Posterior vena cava (tissue), 2 donors: ENCODE measurements around the gene OVCH1. TPM values are rescaled to one million over a fixed set of nuclear protein-coding genes. Genes with fewer than 3 reads are reported as not detected.
"Not testable (repeated sequence)": the region's sequence is repeated elsewhere in the genome, so short reads cannot be mapped to it uniquely, and the experiment has no call there.

Experiments
- DNase-seq: peaks from one replicate; pipeline ENCODE4 v3.0.0-alpha.2; 2020; ENCODE audit warnings: low spot score
- intact Hi-C, 2 donors: fragments of 100-400 bp; cut with DNase I; formaldehyde crosslinking; loops; one replicate each; pipeline versions ENCODE4 v1.14.1 to v1.14.2; 2022 to 2023
- total RNA-seq, 2 donors: library from RNA; stranded (reverse); fragmentation: NEBNext Ultra II Directional; extraction: Animal tissue kit (Norgen Biotek cat#: 25700); gene quantifications; one replicate each; pipeline ENCODE4 v1.2.1, GENCODE V29; 2021
- donor health status: DM: yes; HTN: yes; CAD: no.
- donor health status: DM: yes; HTN: yes; CAD: no.

The OVCH1 gene
- total RNA-seq, 2 donors from 2014 or later = 0.46 to 1.1 TPM

DNA sequence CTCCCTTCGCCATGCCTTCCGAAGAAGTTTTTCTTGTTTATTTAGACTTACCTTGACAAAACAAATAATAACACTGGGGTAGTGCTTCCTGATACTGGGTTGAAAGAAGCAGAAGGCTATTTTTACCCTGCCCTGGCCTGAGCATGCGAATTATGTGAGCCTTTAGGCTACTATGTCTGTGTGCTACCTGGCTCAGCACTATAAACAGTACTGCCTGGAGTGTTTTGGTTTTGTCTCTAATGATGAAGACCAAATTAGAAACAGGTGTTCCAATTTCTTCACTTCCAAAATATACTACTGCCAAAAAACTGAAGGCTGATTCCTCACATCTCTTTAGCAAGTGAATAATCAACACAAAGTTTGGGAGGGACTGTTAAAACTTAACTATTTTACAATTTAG, 7.6 kb upstream of the OVCH1 start:
- no peak for DNase-seq
- intact Hi-C loops = no loop called here

DNA sequence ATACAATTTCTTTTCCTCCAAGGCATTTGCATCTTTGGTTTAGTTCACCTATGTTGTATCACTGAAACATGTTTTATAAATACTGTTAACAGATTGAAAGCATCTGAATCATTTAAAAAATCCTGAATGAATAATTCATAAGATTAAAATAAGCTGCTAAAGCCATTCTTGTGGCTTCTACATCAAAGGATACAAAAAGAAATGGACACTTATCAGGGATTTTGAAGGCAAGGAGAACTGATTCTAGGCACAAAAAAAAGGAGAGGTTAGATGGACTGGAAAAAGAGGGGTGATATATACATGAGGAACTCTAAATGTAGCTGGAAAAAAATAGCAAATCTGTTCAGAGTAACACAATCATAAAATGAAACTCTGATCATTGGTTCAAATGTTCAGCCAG, 5.8 kb upstream of the OVCH1 start:
- intact Hi-C loops = no loop called here
- no peak for DNase-seq

DNA sequence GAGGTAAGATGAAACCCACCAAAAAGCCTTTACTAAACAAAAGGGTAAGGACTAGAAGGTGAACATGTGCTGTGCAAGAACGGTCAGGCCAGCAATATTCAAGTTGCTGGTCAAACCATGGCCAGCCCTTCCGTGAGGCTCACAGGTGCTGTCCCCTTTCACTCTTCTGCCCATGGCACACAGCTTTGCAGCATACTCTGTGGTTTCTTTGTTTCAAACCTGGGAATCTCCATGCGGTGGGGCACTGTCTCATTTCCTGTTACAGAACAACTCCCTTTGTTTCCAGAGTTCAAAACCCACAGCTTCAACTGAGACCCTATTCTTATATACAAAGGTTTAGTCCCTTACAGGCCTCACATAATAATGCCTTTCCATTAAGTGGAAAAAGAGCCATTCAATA, 1.7 kb upstream of the OVCH1 start:
- intact Hi-C loops = loop anchor here in 1 of 2 donors (10.0 kb wide), 1 partner anchor 1384 kb away; no protein-coding TSS in a partner anchor
- DNase-seq = no peak

DNA sequence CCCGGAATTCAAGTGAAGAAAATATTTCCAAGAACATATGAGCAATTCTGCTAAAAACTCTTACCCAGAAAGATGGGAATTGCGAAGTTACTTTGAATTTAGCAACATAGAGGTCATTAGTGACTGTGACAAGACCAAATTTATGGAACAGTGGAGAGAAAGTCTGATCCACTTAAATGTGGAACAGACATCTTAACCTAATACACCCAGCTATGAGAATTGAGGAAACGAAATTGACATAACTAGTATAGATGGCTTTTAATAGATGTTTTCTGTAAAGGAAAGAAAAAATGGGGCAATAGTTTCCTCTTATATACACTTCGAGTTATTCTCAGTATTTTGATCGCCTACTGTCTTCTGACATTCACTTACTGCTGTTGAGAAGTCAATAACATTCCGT, 4.6 kb downstream of the OVCH1 start:
- DNase-seq = no peak
- intact Hi-C loops = loop anchor here in 1 of 2 donors (10.0 kb wide), 1 partner anchor 1378 kb away; no protein-coding TSS in a partner anchor

DNA sequence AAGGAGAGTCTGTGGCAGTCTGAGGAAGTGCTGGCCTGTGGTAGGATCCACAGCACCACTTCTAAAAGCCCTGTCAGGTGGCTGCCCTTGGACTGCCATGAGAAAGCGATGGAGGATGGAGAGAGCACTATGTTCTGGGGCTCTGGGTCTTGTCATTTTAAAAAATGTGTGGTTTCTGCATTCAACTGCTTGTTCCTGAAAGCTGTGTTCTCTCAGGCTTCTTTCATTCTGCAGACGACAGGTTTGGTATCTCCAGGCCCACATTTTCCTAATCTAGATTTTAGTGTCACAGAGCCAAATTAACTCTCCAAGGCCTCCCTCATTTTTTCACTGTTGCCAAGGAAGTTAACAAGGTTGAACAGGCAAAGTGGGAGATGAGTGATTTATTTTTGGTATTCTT, 10.5 kb downstream of the OVCH1 start:
- no peak for DNase-seq
- intact Hi-C loops = no loop called here

DNA sequence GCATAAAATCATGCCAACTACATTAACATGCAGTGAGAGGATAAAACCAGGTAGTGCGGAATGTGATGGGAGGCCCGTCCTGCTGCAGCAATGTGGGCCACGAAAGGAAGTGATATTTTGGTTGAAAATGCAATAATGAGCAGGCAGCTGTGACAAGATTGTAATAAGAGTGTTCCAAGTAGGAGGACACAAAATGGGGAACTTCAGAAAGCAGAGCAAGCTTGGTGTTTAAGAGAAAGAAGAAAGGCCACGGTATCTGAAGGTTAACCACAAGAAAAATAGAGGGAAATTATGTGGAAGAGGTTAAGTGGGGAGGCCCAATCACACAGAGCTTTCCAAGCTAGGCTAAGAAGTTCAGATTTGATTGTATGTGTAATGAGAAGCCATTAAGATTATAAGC, 34.3 kb downstream of the OVCH1 start:
- intact Hi-C loops = no loop called here
- DNase-seq = no peak

DNA sequence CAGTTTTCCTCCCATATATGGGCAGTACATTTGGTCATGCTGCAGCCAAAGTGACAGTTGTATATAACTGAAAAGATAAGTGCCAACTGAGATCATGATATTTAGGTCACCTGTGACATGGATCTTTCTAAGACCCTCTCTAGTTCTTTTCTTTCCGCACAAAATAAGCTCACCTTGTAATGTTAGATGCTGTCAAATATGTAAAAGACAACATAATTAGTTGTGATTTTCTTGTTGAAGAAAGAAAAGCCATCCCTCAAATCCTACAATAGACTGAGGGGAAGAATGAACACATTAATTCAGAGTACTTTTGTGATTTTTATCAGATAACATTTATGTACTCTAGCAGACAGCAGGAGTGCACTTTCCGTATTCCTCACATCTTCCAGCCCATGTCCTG, 37.4 kb downstream of the OVCH1 start:
- intact Hi-C loops = no loop called here
- DNase-seq = no peak

DNA sequence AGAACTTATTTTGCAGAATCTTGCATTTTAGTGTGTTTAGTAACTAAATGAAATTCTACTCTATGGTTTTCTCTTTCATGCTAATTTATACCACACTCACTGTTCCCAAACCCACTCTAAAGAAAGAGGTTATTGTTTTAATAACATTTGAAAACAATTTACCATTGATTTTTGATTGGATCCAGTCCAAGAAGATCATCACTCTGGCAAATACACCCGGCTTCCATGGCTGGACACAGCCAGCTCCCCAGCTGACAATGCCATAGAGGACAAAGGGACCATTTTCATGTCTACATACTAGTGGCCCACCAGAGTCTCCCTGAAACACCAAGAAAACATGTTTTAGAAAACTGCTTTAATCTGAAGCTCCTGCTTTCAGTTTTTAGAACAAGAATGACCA, 42.4 kb downstream of the OVCH1 start:
- intact Hi-C loops = no loop called here
- DNase-seq = no peak

DNA sequence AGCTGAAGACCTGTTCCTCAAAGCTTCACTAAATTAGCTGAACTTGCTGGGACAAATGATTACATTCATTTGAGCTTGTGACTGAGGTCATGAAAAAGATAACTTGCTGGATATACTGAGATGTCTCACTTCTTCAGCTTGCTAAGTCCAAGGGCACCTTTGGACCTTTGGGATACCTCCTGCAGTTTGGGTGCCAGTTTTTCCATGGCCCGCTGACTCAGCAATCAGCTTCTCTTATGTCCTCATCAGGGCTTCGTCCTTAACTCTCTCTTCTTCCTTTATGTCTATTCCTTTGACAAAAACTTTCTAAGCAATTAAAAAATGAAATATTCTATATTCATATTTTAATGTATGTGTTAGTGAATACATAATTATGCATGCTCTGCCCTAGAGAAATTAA, 45.6 kb downstream of the OVCH1 start:
- intact Hi-C loops = no loop called here
- DNase-seq = no peak

DNA sequence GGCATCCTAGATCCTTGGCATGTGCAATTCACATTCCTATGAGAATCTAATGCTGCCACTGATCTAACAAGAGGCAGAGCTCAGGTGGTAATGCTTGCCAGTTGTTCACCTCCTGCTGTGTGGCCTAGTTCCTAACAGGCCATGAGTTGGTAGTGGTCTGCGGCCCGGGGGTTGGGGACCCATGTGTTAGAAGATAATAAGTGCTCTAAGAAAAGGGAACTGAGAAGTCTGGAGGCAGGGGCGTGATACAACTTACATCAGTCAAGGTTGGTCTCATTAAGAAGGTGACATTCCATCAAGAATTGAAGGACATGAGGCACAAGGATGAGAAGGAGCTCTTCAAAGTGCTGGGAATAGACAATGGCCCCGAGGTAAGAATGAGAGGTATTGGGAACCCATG, 49.3 kb downstream of the OVCH1 start:
- intact Hi-C loops = no loop called here
- DNase-seq = no peak

DNA sequence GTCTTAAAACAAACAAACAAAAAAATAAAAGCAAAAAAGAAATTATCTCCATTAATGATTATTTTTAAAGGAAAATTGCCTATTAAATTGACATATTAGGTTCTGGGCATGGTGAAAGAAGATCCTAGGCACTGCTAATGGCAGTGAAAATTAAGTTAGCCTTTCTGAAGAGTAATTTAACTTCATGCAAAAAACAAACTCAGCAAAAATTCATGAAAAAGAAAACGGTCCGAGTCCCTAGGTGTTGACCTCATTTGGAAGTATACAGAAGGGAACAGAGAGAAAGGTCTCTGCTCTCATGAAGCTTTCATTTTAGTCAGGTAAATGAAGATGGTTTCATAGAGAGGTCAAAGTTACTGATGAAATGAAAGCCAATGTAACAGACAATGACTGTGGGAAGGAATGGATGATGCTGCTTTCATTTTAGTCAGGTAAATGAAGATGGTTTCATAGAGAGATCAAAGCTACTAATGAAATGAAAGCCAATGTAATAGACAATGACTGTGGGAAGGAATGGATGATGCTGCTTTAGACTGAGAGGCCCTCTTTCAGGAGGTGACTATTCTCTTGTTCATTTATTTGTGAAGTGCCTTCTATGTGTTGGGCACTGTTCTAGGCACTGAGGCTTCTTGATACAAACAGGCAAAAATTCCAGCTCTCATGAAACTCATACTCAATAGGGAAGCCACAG, 50.1 kb downstream of the OVCH1 start:
- intact Hi-C loops = no loop called here

DNA sequence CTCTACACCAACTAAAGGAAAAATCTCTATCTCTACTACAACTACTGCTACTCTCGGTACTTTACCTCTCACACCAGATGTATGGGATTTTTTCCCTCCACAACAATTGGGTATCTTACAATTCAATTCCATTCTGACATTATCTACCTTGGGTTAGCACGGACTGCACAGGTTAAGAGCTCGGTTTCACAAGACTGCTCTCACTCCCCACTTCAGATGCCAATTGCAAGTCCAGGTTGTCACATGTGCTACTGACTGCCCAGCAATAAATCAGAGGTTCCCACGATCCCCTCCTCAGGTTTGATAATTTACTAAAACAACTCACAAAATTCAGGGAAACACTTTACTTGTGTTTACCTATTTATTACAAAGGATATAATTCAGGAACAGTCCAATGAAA, 58.0 kb downstream of the OVCH1 start:
- DNase-seq = no peak
- intact Hi-C loops = no loop called here

More for the DNA sequence above, 50.1 kb downstream of the OVCH1 start:
- no peak for DNase-seq

DNA sequence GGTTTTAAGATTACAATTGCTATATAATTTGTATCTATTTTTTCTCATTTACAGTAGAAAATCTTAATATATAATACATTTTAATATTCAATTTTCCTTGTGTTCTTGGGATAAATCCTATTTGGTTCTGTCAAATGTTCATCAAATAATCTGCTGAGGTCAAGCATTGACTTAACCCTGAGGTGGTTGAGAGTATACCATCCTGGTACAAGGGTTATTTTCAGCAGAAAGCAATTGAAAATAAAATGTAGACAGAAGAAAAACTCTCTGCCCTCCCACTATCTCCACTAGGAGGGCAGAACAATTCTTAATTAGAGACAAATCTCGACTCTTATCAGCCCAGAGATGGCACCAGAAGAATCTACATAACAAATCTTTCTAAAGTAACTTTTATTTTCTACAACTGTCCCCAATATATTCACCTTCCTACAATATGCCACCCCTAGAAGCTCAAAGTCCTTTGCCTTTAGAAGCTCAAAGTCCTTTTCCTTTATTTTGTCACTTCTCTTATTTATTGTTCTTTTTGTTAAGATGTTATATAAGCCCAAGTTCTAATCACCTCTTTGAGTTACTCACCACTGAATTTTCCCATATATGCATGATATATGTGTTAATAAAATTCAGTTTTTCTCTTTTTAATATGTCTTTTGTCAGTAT, 58.6 kb downstream of the OVCH1 start:
- DNase-seq = no peak

DNA sequence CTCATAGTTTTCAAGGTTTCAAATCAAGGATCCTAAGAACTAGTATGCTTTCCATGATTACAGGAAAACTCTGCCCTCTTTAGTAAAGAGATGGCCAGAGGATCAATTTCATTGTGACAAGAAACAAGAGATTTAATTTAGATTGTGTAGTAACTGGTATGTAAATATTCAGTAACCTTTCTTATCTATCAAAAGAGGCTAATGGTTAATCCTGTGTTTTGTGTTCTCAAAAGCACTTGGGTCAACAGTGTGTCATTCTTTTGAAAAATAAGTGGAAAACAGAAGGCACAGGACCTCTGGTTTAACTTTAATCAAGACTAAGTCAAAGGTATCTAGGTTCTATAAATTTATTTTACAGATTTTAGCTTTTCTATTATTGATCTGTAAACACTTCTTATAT, 59.9 kb downstream of the OVCH1 start:
- no peak for DNase-seq
- intact Hi-C loops = no loop called here

More for the DNA sequence above, 58.6 kb downstream of the OVCH1 start:
- intact Hi-C loops = no loop called here

DNA sequence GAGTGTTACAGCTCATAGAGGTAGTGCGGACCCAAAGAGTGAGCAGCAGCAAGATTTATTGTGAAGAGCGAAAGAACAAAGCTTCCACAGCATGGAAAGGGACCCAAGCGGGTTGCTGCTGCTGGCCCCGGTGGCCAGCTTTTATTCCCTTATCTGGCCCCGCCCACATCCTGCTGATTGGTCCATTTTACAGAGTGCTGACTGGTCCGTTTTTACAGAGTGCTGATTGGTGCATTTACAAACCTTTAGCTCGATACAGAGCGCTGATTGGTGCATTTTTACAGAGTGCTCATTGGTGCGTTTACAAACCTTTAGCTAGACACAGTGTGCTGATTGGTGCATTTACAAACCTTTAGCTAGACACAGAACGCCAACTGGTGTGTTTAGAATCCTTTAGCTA, 60.7 kb downstream of the OVCH1 start:
- intact Hi-C loops, DNase-seq: not testable (repeated sequence)

DNA sequence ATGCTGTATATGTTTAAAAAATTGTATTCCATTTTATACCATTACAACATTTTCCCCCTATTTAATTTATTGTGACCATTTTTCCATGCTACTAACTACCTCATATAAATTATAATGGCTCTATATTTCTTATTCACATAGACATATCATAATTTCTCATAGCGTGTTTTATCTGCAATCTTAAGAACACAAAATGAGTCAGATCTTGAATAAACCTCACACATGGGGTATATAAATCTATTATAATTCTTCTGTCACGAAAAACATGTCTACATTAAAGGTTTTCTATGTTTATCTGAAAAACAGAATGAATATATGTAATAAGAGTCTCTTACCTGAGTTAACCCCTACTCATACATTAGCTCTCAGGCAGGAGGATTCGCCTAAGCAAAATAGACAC, 66.0 kb downstream of the OVCH1 start:
- DNase-seq = no peak
- intact Hi-C loops = no loop called here

DNA sequence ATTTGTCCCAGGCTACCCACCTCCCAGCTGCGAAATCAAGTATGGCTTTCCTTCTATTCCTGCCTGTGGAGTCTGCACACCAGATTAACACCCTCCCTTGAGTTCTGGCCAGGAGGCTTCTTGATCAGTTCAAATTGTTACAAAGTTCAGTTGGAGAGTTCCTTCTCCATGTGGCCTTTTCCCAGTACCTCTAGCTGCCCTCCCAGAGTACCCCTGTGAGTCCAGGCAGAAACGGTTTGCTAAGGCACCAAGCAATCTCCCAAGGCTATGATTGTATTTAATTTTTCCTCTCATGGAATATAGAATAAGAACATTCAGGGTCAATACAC, 66.8 kb downstream of the OVCH1 start:
- no peak for DNase-seq
- intact Hi-C loops = no loop called here

DNA sequence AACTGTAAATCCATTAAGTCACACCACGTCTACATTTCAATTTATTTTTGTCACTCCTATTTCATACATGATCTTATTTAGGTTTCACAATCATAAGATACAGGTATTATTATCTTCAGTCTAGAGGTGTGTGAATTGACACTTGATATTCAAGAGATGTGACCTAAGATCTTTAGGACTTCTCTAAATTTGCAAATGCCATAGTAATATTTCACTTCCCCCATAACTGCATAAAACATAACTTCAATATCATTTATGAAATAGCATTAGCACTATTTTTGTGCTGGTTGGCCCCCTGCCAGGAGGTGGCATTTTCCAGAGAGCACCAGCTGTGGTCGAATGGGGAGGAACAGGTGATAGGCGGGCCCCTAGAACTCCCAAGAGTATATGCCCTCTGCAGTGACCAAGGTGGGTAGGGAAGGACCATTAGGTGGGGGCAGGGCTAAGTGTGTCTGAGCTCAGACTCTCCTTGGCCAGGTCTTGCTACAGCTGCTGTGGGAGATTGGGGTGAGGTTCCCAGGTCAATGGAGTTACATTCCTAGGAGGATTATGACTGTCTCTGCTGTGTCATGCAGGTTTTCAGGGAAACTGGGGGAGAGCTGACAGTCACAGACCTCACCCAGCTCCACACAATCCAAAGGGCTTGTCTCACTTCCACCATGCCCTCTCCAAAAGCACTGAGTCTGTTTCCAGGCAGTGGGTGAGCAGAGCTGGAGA, 67.3 kb downstream of the OVCH1 start:
- DNase-seq = no peak
- intact Hi-C loops = no loop called here

DNA sequence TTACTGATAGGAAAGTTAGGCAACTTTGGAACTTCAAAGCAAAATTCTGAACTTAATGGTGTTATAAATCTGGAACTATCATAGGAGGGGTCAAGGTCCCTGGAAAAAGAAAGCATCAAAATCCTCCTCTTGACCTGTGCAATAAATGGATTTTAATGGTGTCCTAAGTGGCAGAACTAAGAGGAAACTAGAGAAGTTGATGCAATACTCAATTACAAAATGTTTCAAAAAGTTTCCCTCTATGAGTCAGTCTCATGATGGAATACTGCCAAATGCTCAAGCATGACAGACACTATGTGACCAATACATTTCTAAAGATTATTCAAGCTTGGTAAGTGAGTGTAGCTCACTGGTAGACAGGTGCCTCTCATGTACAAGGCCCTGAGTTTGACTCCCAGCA, 68.9 kb downstream of the OVCH1 start:
- intact Hi-C loops = no loop called here

DNA sequence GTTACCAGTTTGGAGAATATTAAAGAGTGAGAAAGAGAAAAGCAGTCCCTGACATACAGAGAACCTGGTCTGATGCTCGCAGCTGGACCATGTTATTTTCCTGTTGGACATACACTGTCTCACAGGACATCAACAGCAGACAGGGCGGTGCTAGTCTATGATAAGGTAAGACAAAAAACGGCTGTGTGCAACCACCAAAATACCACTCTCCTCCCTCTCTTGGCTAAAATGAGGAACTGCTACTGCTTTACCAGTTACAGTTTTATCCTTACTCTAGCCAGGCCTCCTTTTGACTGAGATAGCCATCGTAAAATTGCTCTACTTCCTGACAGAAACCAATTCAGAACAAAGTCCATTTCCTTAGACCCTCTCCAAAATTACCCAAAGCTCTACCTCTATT, 69.5 kb downstream of the OVCH1 start:
- DNase-seq = no peak
- intact Hi-C loops = no loop called here

More for the DNA sequence above, 68.9 kb downstream of the OVCH1 start:
- DNase-seq = no peak

DNA sequence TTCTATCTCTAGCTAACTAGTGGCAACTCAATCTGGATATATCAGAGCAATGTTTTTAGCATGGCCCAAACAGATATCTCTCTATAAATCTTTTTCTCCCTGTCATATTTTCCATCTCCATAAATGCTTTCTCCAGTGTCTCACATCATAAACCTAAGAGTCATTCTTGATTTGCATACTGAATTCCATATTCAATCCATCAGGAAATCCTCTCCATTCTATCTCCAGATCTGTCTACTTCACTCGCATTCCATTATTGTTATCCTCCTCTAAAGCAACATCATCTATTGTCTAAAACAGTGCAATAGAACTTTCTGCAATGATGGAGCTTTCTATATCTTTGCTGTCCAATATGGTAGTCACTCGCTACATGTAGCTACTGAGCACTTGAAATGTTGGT, 71.0 kb downstream of the OVCH1 start:
- intact Hi-C loops = no loop called here
- no peak for DNase-seq
